Esophagus squamous epithelium (tissue), 5 donors: ENCODE results near the gene PRKAA1. TPM values are rescaled to one million over a fixed set of nuclear protein-coding genes. Genes with fewer than 3 reads are reported as not detected.
"Not testable (repeated sequence)": the region's sequence is repeated elsewhere in the genome, so short reads cannot be mapped to it uniquely, and the experiment has no call there.

Source experiments
- DNase-seq: peaks from one replicate; lab custom pipeline; 2025; lab: John Stamatoyannopoulos, UW
- H3K27ac ChIP-seq, 4 donors: fragments of 200-600 bp; sonication (generic); one replicate each; pipeline ENCODE4 v1.5.1; 2016 to 2019; ENCODE audit warnings: mild to moderate bottlenecking in 1 of 4
- H3K27me3 ChIP-seq, 4 donors: fragments of 200-600 bp; sonication (generic); 1 replicate in 3 of 4; 2 replicates in 1 of 4; pipeline versions ENCODE4 v1.5.1 to v1.6.0; 2017 to 2021; ENCODE audit warnings: antibody characterized with exemption in 1 of 4
- H3K36me3 ChIP-seq, 3 donors: fragments of 200-600 bp; sonication (generic); one replicate each; pipeline ENCODE4 v1.5.1; 2016 to 2019
- H3K4me1 ChIP-seq, 3 donors: fragments of 200-600 bp; sonication (generic); one replicate each; pipeline ENCODE4 v1.5.1; 2017 to 2019
- H3K4me3 ChIP-seq, 4 donors: fragments of 200-600 bp; sonication (generic); 1 replicate in 3 of 4; 2 replicates in 1 of 4; pipeline ENCODE4 v1.5.1; 2016 to 2019; ENCODE audit warnings: mild to moderate bottlenecking in 2 of 4, moderate library complexity in 1 of 4
- H3K9me3 ChIP-seq, 3 donors: fragments of 200-600 bp; sonication (generic); one replicate each; pipeline ENCODE4 v1.5.1; 2016 to 2019
- CTCF ChIP-seq, 6 experiments: fragments of 450-650 bp in 4 of 6; fragments of 200-600 bp in 2 of 6; sonication (generic) in 2 of 6; IDR thresholded peaks; one replicate each; pipeline ENCODE4 v1.5.1; 2016 to 2019; ENCODE audit warnings: antibody characterized with exemption in 6 of 6, mild to moderate bottlenecking in 4 of 6, moderate library complexity in 4 of 6
- POLR2A ChIP-seq, 4 donors: fragments of 450-650 bp; IDR thresholded peaks; one replicate each; pipeline ENCODE4 v1.6.1; 2017; ENCODE audit warnings: antibody characterized with exemption in 4 of 4, mild to moderate bottlenecking in 4 of 4, moderate library complexity in 3 of 4
- WGBS, 2 donors: methylation state at CpG; one replicate each; pipeline ENCODE4 v1.1.5; 2018; 5-methylcytosine and 5-hydroxymethylcytosine counted together
- intact Hi-C: fragments of 100-400 bp; cut with DNase I; formaldehyde crosslinking; loops from one replicate; pipeline ENCODE4 v1.15.0; 2022
- total RNA-seq, 4 donors: library from RNA; depleted of rRNA; stranded (reverse); fragments of >200 nt; gene quantifications; one replicate each; pipeline ENCODE4 v1.1.0, GENCODE V29; 2016
- donor health status: DM: yes; HTN: yes; CAD: no.

PRKAA1 gene
- total RNA-seq, 4 donors from 2014 or later, result 32.0 to 61.9 (median 51.9) TPM

DNA sequence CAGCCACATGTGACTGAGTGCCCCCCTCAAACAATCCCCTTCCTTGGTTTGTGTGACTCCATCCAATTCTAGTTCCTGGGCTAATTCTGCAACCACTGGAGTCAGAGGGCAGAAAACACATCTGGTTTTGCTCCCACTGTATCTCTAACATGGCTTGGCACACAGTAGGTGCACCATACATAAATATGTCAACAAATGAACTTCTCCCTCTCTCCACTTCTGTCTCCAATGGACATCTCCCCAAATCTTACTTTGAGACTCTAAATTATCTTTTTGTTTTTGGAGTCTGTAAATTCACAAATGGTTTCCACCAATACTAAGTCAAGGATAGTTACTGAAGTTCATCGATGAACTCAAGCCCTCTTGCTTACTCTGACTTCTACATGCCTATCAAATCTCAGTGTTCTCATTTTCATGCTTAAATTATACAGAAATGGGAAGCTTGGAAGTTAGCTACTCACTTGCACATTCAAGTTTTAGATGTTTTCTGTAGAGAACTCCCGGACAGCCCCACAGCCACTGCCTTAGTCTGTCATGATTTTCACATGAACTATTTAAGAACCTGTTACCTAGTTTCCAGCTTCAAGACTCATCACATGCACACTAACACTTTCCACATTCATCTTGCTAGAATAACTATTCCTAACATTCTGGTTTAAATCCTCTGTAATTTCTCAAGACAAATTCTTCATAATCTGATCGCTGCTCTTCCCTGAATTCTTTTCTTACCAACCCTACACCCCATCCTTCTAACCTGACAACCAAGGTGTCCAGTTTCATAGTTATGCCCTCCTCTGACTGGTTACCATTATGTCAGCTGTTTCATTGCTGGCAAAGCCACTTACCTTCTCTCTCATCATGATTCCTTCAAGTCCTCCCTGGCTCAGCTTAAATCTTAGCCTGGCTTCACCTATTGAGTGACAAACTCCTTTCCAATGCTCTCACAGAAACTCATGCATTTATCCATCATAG lies 30.8 kb upstream of the PRKAA1 start:
- TF ChIP-seq CTCF (IDR thresholded peaks at IDR 0.05) (no peak), POLR2A (IDR thresholded peaks at IDR 0.05) (no peak)
- peaks cover 7 to 37% (median 13%) of the 10 kb centered on the region in 3 donors for H3K4me1 ChIP-seq
- peaks cover 30 to 84% (median 38%) of the 10 kb centered on the region in 3 donors for H3K36me3 ChIP-seq
- DNase-seq, result no peak
- no peak overlapping the region for H3K27ac ChIP-seq
- H3K4me3 ChIP-seq, result no peak overlapping the region
- no peaks in the 10 kb centered on the region for H3K9me3 ChIP-seq
- no peaks in the 10 kb centered on the region for H3K27me3 ChIP-seq
- 95 to 97% methylated on average over 3 of the region's 3 CpGs for WGBS, 2 donors
- intact Hi-C loops, result no loop called here

DNA sequence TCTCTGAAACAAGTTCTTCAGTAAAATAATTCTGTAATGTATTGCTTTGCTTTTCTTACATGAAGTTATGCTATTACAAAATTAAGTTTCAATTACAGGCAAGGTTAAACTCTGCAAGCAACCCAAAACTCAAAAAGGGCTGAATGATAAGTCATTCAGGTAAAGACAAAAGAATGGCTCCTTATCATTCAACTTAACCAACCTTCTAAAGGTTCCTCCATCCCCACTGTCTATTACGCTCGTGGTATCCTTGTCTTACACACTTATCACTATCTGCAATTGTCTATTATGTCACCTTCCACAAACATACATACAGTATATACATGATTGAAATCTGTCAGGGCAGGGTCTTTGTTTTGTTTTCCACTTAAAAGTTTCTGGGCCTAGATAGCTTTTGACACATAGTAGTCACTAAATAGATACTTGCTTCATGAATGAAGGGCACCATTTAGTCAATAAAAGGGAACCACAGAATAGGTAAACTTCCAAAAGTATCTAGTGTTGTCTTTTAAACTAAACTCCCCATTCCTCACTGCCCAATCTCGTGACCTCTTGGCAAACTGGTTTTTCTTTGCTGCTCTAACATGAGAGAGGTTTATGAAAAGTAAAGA lies 30.0 kb upstream of the PRKAA1 start:
- 84 to 87% methylated on average over 3 of the region's 3 CpGs for whole genome bisulfite sequencing, 2 donors
- H3K4me1 ChIP-seq, result peaks cover 0 to 28% (median 5%) of the 10 kb centered on the region in 3 donors
- no peak overlapping the region for H3K27ac ChIP-seq
- intact Hi-C loops, result no loop called here
- no peak for DNase-seq
- no peak overlapping the region for H3K4me3 ChIP-seq
- TF ChIP-seq POLR2A (IDR thresholded peaks at IDR 0.05), result no peak
- no peak for TF ChIP-seq CTCF (IDR thresholded peaks at IDR 0.05)
- H3K36me3 ChIP-seq, result peaks cover 30 to 76% (median 38%) of the 10 kb centered on the region in 3 donors
- H3K9me3 ChIP-seq, result no peaks in the 10 kb centered on the region
- no peaks in the 10 kb centered on the region for H3K27me3 ChIP-seq

DNA sequence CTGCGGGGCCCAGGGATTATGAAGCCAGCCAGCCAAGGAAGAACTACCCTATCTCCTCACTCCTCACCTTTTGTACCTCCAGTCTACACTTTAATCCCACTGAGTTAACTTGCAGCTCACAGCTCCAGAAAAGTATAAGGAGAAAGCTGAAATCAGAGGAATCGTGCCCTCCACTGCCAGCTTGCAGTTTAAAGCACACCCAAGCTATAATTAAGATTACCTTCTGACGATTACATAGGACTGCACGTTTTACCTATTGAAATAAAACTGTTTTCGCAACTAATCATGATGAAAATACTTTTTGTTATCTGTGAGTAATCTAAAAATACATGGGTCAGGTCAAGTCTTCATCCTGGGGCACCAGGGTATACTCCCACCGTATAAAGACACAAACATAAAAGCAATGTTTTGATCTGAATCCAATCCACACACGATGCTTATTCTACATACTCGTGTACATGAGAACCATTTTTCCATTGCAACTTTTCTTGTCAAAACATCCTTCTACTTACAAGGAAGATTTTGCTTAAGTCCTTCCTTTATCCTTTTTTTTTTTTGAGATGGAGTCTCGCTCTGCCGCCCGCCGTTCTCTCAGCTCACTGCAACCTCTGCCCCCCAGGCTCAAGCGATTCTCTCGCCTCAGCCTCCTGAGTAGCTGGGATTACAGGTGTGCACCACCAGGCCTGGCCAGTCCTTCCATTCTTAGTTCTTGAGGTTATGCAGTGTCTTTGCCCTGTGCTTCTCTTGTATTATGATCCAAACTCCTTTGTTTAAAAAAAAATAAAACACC lies 29.2 kb upstream of the PRKAA1 start:
- Histone ChIP-seq H3K9me3 (no peaks in the 10 kb centered on the region), H3K36me3 (peaks cover 23 to 69% (median 37%) of the 10 kb centered on the region in 3 donors), H3K27ac (no peak overlapping the region), H3K27me3 (no peaks in the 10 kb centered on the region), H3K4me3 (no peak overlapping the region), H3K4me1 (peaks cover 0 to 21% (median 0%) of the 10 kb centered on the region in 3 donors)
- 84 to 87% methylated on average over 14 of the region's 14 CpGs for WGBS, 2 donors
- intact Hi-C loops, result no loop called here
- no peak for DNase-seq
- TF ChIP-seq CTCF (IDR thresholded peaks at IDR 0.05) (no peak), POLR2A (IDR thresholded peaks at IDR 0.05) (no peak)

DNA sequence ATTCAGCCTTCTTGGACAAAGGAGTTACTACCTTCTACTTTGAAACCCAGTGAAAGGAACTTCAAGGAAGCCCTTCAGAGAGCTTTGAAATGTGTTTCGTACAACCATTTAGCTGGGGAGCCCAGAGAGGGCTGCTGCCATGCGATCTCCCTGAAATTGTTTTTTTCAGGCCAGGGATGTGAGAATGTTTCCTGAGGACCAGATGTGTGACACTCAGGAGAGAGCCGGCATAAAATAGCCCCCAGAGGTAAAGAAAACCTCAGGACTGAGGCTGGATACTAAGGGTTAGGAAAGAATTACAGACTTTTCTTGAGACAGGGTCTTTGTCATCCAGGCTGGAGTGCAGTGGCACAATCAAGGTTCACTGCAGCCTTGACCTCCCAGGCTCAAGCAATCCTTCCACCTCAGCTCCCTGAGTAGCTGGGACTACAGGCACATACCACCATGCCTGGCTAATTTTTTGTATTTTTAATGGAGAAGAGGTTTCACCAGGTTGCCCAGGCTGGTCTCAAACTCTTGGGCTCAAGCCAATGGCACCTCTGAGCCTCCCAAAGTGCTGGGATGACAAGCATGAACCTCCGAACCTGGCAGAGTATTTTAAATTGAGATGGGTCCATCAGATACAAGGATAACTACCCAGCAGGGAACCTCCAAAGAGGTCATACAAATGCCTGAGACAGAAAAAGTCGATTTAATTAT lies 28.5 kb upstream of the PRKAA1 start:
- Histone ChIP-seq H3K27me3 (no peaks in the 10 kb centered on the region), H3K4me1 (peaks cover 0 to 14% (median 0%) of the 10 kb centered on the region in 3 donors), H3K36me3 (peaks cover 17 to 61% (median 32%) of the 10 kb centered on the region in 3 donors), H3K27ac (no peak overlapping the region), H3K9me3 (no peaks in the 10 kb centered on the region), H3K4me3 (no peak overlapping the region)
- DNase-seq, result no peak
- intact Hi-C loops, result no loop called here
- WGBS, 2 donors, result 89% methylated on average over 5 of the region's 5 CpGs
- TF ChIP-seq CTCF (IDR thresholded peaks at IDR 0.05), result no peak
- TF ChIP-seq POLR2A (IDR thresholded peaks at IDR 0.05), result no peak

- H3K9me3 ChIP-seq, H3K27ac ChIP-seq, H3K4me3 ChIP-seq, H3K4me1 ChIP-seq, DNase-seq, H3K27me3 ChIP-seq, intact Hi-C loops: not testable (repeated sequence)
- WGBS, 2 donors, result 84 to 88% methylated on average over 11 of the region's 11 CpGs
- peaks cover 6 to 50% (median 23%) of the 10 kb centered on the region in 3 donors for H3K36me3 ChIP-seq
These were observed 27.4 kb upstream of the PRKAA1 start for GRCh38 chr5:40825461-40826043.
